Thymus (tissue), 11 donors: Measurements from ENCODE around the gene VAMP5. TPM values are rescaled to one million over a fixed set of nuclear protein-coding genes. Genes with fewer than 3 reads are reported as not detected.
"Not testable (repeated sequence)": the region's sequence is repeated elsewhere in the genome, so short reads cannot be mapped to it uniquely, and the experiment has no call there.

Experiments
- DNase-seq, 9 donors: peaks; one replicate each; pipeline ENCODE4 v3.0.0-alpha.2; 2013; ENCODE audit warnings: low spot score in 9 of 9, low read depth in 6 of 9, missing footprints in 1 of 9
- H3K27ac ChIP-seq, 2 donors: one replicate each; pipeline ENCODE4 v1.5.1; 2013; ENCODE audit warnings: control low read depth in 1 of 2, low read depth in 1 of 2, low read length in 1 of 2, mild to moderate bottlenecking in 1 of 2, moderate library complexity in 1 of 2
- H3K27me3 ChIP-seq, 2 donors: one replicate each; pipeline ENCODE4 v1.5.1; 2013; ENCODE audit warnings: low read length in 1 of 2; ENCODE audit not compliant: control insufficient read depth in 2 of 2, insufficient read depth in 1 of 2
- H3K36me3 ChIP-seq, 2 donors: one replicate each; pipeline ENCODE4 v1.5.1; 2013; ENCODE audit warnings: low read length in 1 of 2, mild to moderate bottlenecking in 1 of 2, moderate library complexity in 1 of 2; ENCODE audit not compliant: control insufficient read depth in 2 of 2, insufficient read depth in 2 of 2
- H3K4me1 ChIP-seq, 2 donors: one replicate each; pipeline ENCODE4 v1.5.1; 2013; ENCODE audit warnings: low read length in 2 of 2; ENCODE audit not compliant: control insufficient read depth in 2 of 2, insufficient read depth in 2 of 2
- H3K4me3 ChIP-seq, 2 donors: one replicate each; pipeline ENCODE4 v1.5.1; 2013; ENCODE audit warnings: low read length in 2 of 2, control low read depth in 1 of 2, mild to moderate bottlenecking in 1 of 2
- H3K9me3 ChIP-seq, 2 donors: one replicate each; pipeline ENCODE4 v1.5.1; 2013; ENCODE audit warnings: low read length in 1 of 2, mild to moderate bottlenecking in 1 of 2; ENCODE audit not compliant: control insufficient read depth in 2 of 2, insufficient read depth in 1 of 2
- WGBS: extraction: QIAGEN DNeasy Blood & Tissue Kit; methylation state at CpG from one replicate; pipeline ENCODE4 v1.1.7; 2013; 5-methylcytosine and 5-hydroxymethylcytosine counted together
- polyA plus RNA-seq: library from polyadenylated mRNA; stranded (reverse); fragments of 200-250 nt; gene quantifications from one replicate; pipeline ENCODE4 v1.2.3, GENCODE V29; 2013
- total RNA-seq: library from RNA; stranded (reverse); fragments of 120-200 nt; gene quantifications from one replicate; pipeline ENCODE4 v1.2.4, GENCODE V29; 2013
- donor health status: healthy.

The VAMP5 gene
- total and polyA plus RNA-seq, 2 donors = 19.0 to 93.2 TPM

- H3K4me3 ChIP-seq = no peak overlapping the region
- peaks cover 24 to 29% of the 10 kb centered on the region in 2 donors for H3K36me3 ChIP-seq
- no peak for DNase-seq
- H3K27ac ChIP-seq = no peak overlapping the region
- no peaks in the 10 kb centered on the region for H3K9me3 ChIP-seq
- H3K27me3 ChIP-seq = peaks cover 14 to 31% of the 10 kb centered on the region in 2 donors
- 97% methylated on average over 6 of the region's 6 CpGs for WGBS
- peaks cover 15 to 36% of the 10 kb centered on the region in 2 donors for H3K4me1 ChIP-seq
Observed at GRCh38 chr2:85600951-85601770, 16.9 kb downstream of the VAMP5 start.

GRCh38 chr2:85601771-85602475 is 17.7 kb downstream of the VAMP5 start:
- Histone ChIP-seq H3K27me3 (peaks cover 14 to 31% of the 10 kb centered on the region in 2 donors), H3K4me1 (peaks cover 8 to 28% of the 10 kb centered on the region in 2 donors), H3K9me3 (no peaks in the 10 kb centered on the region), H3K27ac (peak overlapping the region in 1 of 2 donors; percentile 33), H3K4me3 (peak overlapping the region; percentile 57 to 63), H3K36me3 (peaks cover 20 to 29% of the 10 kb centered on the region in 2 donors)
- no peak for DNase-seq
- WGBS = 15% methylated on average over 36 of the region's 36 CpGs

- peaks cover 16 to 22% of the 10 kb centered on the region in 2 donors for H3K36me3 ChIP-seq
- WGBS = under 1% methylated on average over 73 of the region's 73 CpGs
- no peaks in the 10 kb centered on the region for H3K9me3 ChIP-seq
- H3K4me3 ChIP-seq = peak within 1 kb of the TSS; percentile 57 to 63
- DNase-seq = peak in 3 of 9 donors; percentile 61 to 77 (median 67)
- peak within 1 kb of the TSS in 1 of 2 donors; percentile 81 for H3K27ac ChIP-seq
- peaks cover 3 to 21% of the 10 kb centered on the region in 2 donors for H3K4me1 ChIP-seq
- peaks cover 14 to 31% of the 10 kb centered on the region in 2 donors for H3K27me3 ChIP-seq
Observed at GRCh38 chr2:85602476-85603234, 18.4 kb downstream of the VAMP5 start, which contains the start of gene TMEM150A. Gene TMEM150A (minus strand): TSS chr2:85602698. CDS start chr2:85601948, 750 bp downstream.

- peaks cover 3 to 10% of the 10 kb centered on the region in 2 donors for H3K4me1 ChIP-seq
Observed at GRCh38 chr2:85604133-85604444, 19.9 kb downstream of the VAMP5 start.

GRCh38 chr2:85604568-85605339 is 20.5 kb downstream of the VAMP5 start:
- no peak for DNase-seq
- WGBS = 92% methylated on average over 6 of the region's 6 CpGs
- no peak overlapping the region for H3K27ac ChIP-seq
- H3K4me1 ChIP-seq = peaks cover 3 to 10% of the 10 kb centered on the region in 2 donors
- no peaks in the 10 kb centered on the region for H3K9me3 ChIP-seq
- no peak overlapping the region for H3K4me3 ChIP-seq
- H3K27me3 ChIP-seq = peaks cover 14 to 31% of the 10 kb centered on the region in 2 donors
- H3K36me3 ChIP-seq = peaks cover 22 to 25% of the 10 kb centered on the region in 2 donors

More at GRCh38 chr2:85604133-85604444, 19.9 kb downstream of the VAMP5 start:
- not testable (repeated sequence) for H3K9me3 ChIP-seq, H3K27ac ChIP-seq, DNase-seq, H3K4me3 ChIP-seq
- Histone ChIP-seq H3K36me3 (peaks cover 20 to 21% of the 10 kb centered on the region in 2 donors), H3K27me3 (peaks cover 14 to 31% of the 10 kb centered on the region in 2 donors)
- WGBS = 96% methylated on average over 3 of the region's 3 CpGs

GRCh38 chr2:85605406-85606115 is 21.3 kb downstream of the VAMP5 start:
- no peaks in the 10 kb centered on the region for H3K9me3 ChIP-seq
- peaks cover 14 to 31% of the 10 kb centered on the region in 2 donors for H3K27me3 ChIP-seq
- peaks cover 7 to 15% of the 10 kb centered on the region in 2 donors for H3K4me1 ChIP-seq
- H3K27ac ChIP-seq = no peak overlapping the region
- H3K4me3 ChIP-seq = no peak overlapping the region
- peaks cover 19 to 25% of the 10 kb centered on the region in 2 donors for H3K36me3 ChIP-seq
- no peak for DNase-seq
- WGBS = 94% methylated on average over 4 of the region's 4 CpGs

- H3K4me3 ChIP-seq = no peak overlapping the region
- WGBS = 96% methylated on average over 7 of the region's 7 CpGs
- no peak overlapping the region for H3K27ac ChIP-seq
- no peak for DNase-seq
- peaks cover 10 to 19% of the 10 kb centered on the region in 2 donors for H3K4me1 ChIP-seq
- peaks cover 19 to 25% of the 10 kb centered on the region in 2 donors for H3K36me3 ChIP-seq
- H3K9me3 ChIP-seq = no peaks in the 10 kb centered on the region
- peaks cover 14 to 30% of the 10 kb centered on the region in 2 donors for H3K27me3 ChIP-seq
Observed at GRCh38 chr2:85606116-85606455, 21.9 kb downstream of the VAMP5 start.
